GM19351 (cell line): ENCODE data around the gene SMIM32.

ENCODE experiments used
- ATAC-seq: cut with Tn5 transposase; IDR thresholded peaks from one replicate; pipeline ENCODE4 v1.9.1; 2021; ENCODE audit warnings: mild to moderate bottlenecking, moderate library complexity; ENCODE audit not compliant: unreplicated experiment

Gene SMIM32

DNA sequence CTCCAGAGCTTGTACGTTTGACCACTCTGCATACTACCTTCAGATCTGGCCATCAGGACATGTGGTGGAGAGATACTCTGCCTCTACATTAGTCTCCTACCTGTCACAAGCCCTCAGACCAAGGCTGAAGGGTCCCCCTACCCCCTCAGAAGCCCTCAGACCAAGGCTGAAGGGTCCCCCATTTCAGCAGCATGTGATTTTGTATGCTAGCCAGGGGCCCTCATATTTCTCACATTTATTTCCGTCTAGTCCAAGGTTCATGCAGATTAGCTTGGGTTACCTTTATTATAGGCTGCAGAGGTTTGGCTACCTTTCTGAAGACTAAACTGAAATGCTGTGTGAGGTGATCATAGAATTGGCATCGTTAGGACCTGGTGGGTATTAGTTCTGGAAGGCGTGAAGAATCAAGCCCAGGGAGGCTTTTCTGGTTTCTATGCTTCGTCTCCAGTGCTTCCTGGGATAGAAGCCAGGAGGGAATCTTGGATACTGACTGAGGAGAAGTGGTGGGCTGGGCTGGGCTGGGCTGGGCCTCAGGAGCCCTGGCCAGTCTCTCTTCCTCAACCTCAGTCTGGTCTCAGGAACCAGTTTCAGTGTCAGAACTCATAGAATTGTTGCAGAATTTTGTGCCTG lies 2.8 kb downstream of the SMIM32 start:
- no peak for ATAC-seq

DNA sequence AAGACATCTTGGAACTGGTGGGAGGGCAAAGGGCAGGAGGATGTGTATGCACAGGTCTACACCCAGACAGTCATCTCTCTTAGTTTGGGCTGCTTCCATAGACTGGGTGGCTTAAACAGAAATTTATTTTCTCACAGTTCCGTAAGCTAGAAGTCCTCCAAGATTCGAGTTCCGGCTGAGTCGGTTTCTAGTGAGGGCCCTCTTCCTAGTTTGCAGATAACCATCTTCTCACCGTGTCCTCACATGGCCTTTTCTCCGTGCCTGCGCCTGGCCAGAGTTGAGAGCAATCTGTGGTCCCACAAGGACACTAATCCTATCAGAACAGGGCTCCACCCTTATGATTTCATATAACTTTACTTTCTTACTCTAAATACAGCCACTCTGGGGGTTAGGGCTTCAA lies 4.1 kb downstream of the SMIM32 start:
- no peak for ATAC-seq

DNA sequence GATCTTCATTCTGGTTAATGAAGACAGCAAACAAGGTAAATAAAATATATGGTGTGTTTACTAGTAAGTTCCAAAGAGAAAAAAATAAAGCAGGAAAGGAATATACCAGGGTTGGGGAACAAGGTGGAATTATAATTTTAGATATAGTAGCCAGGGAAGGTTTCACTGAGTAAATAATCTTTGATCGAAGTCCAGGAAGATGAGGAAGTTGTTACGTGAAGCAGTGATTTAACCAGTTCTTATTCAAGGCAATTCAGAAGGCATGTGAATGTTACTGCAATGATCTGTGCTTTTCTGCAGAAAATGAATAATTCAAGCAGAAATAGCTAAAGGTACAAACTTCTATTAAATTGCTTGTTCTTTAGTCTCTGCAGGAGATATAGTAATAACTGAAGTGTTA lies 6.2 kb downstream of the SMIM32 start:
- ATAC-seq: no peak

DNA sequence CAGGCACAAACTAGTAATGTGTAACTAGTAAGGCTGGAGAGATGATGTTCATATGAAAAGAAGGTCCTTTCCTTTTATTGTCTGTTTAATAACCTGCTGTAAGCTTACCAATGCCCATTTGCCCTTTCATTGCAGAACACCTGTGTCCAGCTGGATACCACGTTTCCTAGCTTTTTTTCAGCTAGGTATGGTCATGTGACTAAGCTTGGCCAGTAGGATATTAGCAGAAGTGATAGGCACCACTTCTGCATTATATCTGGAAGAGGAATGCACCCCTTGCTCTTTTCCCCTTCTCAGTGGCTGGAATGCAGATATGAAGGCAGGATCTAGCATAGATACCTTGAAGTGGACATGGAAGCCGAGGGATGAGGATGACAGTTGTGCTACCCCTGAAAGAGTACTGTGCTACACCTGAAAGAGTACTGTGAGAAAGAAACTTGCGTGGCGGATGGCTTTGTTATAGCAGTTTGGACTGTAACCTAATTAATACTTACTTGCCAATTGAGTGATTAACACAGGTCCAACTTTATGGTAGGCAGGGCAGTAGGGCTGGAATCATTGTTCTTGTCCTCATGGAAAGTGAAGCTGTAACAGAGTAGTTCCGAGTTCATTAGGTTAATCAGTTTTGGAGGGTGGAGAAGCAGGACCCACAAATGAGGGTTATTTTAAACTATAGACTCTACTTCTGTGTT lies 6.8 kb downstream of the SMIM32 start:
- no peak for ATAC-seq

- no peak for ATAC-seq
Observed at GRCh38 chr5:136182618-136183017, 10.3 kb downstream of the SMIM32 start.

DNA sequence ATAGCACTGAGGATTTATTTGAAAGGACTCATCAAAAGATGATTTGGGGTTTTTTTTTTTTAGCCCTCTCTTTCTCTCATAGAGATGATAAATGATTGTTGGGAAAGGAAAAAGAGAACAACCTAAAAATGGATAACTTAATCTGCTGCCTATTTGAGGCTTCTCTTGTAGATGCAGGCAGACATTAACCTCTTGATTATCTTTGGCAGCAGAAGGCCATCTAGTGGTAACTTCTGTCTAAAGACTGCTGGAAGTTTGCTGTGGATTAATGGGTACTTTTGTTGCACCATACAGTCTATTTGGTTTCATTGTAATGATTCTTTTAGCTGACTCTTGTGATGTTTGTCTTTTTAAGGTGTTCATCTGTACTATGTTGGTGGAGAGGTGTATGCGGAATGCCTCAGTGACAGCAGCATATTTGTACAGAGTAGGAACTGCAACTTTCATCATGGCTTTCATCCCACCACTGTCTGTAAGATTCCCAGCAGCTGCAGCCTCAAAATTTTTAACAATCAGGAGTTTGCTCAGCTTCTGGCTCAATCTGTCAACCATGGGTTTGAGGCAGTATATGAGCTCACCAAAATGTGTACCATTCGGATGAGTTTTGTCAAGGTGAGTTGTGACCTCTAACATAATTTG lies 18.8 kb downstream of the SMIM32 start:
- ATAC-seq: peak; percentile 84

DNA sequence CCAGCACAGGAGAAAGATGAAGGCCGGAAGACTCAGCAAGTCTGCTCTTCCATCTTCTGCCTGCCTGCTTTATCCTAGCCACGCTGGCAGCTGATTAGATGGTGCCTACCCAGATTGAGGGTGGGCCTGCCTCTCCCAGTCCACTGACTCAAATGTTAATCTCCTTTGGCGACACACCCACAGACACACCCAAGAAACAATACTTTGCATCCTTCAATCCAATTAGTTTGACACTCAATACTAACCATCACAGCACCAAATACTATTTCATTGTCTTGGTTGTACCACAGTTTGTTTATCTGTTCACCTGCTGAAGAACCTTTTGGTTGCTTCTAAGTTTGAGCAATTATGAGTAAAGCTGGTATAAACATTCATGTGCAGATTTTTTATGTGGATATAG lies 23.7 kb downstream of the SMIM32 start:
- ATAC-seq: no peak

GRCh38 chr5:136166909-136167308 lies 26.1 kb downstream of the SMIM32 start:
- peak; percentile 62 for ATAC-seq

- ATAC-seq: peak; percentile 52
Observed at GRCh38 chr5:136164226-136164625, 28.7 kb downstream of the SMIM32 start.

DNA sequence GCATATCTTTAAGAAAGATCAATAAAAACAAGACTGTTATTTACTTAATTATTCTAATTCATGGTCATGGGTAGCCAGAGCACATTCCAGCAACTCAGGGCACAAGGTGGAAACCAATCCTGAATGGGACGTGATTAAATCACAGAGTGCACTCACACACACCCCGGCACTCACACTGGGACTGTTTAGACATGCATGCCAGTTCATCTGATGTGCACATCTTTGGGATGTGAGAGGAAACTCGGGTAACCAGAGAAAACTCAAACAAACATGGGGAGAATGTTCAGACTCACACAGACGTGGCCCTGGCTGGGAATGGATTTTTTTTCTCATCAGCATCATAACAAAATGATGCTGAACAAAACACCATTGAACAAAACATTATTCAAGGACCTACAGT lies 31.0 kb downstream of the SMIM32 start:
- ATAC-seq: no peak

DNA sequence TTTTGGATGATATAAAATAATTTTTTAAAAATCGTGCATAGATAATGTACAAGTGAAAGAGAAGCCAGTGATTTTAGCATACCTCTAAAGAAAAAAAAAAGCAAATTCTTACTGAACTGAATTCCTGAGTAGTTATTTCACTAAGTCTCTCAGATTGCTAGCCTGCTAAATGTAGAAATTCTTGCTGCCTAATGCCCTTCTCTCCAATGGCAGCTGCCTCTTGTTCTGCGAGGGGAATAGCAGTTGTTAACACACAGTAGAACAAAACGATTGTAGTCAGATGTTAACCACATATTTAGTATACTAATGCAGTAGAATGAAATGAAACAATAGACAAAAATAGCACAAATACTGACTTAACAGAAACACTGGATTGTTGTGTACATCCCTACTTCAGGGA lies 33.5 kb downstream of the SMIM32 start:
- no peak for ATAC-seq

- no peak for ATAC-seq
Observed at GRCh38 chr5:136157514-136157913, 35.4 kb downstream of the SMIM32 start.

DNA sequence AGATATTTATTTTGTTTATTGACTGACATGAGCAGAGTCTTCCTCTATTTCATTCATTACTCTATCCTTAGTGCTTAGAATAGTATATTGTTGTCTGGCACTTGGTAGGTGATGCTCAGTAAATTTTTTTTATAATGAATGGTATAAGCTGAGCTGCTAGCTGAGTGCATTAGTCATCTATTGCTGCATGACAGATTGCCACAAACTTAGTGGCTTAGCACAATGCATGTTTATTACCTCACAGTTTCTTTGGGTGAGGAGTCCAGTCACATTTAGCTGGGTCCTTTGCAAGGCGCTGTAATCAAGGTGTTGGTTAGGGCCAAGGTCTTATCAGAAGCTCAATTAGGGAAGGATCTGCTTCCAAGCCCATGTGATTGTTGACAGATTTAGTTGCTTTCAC lies 37.2 kb downstream of the SMIM32 start:
- no peak for ATAC-seq

DNA sequence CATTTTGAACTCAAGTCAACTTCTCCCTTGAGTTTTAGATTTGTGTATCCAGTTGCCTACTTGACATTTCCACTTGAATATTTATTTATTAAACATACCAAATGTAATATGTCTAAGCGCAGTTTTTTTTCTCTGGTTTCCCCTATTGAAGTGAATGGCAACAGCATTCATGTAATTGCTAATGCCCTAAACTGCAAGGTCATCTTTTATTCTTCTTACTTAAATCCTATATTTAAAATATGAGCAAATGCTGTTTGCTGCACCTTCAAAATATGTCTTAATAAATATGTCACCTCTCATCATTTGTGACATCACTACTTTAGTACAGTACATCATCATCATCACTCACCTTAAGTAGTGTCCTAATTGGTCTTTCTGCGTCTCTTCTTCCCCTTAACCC lies 37.9 kb downstream of the SMIM32 start:
- ATAC-seq: no peak

DNA sequence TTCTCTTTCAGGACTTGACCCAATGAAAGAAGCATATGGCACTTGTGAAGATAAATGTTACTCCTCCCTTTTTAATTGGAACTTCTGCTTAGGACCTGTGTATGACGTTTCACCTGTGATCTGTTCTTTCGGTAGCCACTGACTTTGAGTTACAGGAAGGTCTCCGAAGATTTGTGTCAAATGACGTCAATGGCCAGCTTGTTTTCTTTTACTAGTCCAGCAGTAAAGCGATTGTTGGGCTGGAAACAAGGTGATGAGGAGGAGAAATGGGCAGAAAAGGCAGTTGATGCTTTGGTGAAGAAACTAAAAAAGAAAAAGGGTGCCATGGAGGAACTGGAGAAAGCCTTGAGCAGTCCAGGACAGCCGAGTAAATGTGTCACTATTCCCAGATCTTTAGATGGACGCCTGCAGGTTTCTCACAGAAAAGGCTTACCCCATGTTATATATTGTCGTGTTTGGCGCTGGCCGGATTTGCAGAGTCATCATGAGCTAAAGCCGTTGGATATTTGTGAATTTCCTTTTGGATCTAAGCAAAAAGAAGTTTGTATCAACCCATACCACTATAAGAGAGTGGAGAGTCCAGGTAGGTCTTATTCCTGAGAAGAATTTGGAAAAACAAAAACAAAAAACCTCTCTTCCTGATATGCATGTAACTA lies 39.3 kb downstream of the SMIM32 start:
- ATAC-seq: no peak

DNA sequence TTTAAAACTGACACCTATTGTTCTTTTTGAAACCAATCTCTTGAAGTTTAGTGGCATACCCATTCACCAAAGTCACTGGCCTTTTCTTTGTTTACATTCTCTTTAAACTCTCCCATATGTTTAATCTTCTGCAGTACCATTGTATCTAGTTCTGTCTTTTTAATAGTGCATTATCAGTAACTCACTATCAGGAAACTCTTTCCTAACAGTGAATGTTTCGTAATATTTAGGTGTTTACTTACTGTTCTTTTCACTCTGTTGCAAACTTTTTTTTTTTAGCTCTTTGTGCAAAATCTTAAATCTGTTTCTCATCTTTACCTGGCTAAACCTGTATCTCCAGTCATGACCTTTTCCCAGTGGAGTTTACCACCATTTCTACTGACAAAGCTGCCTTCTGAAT lies 43.1 kb downstream of the SMIM32 start:
- ATAC-seq: no peak

DNA sequence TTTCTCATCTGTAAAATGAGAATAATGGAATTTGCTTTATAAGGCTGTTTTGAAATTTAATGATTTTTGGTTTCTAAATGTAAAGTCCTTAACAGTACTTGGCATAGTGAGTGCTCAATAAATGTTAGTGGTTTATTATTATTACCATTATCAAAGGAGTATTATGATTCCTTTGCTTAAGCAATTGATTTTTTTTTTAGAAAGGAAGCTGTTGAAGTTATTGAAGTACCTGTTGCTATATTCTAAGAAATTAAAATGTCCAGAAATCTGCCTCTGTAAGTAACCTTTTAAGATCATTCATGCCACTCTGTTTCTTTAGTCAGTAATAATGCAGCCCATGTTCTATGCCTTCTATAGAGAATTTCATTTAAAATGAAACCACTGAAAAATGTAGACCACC lies 45.3 kb downstream of the SMIM32 start:
- no peak for ATAC-seq

DNA sequence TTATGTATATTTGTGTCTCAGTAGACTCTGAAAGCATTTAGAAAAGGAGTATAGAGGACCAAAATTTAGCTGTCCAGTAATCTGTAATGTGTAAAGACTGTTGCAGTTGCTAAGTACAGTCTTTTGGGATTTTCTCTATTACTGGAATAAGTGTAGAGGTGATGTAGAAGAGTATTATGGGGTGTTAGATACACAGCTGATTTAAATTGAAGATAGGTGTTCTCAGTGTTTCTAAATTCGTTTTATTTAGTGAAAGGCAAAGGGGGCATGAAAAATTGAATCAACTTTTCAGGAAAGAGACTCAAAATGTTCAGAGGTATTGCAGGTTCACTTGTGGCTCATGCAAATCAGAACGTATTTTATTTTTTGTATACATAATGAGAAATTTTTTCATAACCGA lies 46.8 kb downstream of the SMIM32 start:
- no peak for ATAC-seq

GRCh38 chr5:136145030-136145429 lies 47.9 kb downstream of the SMIM32 start:
- ATAC-seq: peak; percentile 52

GRCh38 chr5:136143763-136144162 lies 49.2 kb downstream of the SMIM32 start:
- ATAC-seq: no peak

DNA sequence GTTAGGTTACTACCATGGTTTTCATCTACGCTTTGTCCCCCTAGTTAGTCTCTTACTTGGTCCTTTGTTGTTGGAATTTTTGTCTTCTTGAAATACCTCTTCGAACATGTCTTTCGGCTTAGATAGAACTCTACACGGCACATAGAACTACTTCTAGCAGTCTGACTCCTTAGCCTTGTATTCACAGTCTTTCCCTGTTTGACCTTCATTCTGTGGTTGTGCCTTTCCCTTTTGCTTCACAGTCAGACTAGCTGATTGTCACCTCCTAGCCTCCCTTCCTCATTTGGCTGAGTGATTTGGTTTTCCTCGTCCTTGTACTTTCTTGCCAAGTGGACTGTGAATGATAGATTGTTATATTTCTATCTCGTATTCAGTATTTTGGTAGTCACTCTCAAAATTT lies 49.6 kb downstream of the SMIM32 start:
- no peak for ATAC-seq

DNA sequence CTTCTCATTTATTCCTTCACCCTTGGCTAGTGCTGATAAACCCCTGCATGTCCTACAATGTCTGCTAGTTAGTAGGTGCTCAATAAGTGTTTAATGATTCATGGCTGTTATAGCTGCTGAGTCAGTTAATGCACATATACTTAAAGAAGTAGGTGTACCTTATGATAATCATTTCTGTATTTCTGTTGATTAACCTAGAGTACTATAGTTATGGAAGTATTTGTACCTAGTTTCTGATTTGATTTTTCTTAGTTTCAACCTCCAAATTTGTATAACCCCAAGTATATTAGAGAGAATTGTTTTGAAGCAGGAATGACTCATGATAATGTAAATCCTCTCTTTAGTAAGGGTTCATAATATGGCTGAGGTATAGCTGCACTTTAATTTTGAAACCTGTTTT lies 51.4 kb downstream of the SMIM32 start:
- peak; percentile 89 for ATAC-seq
